WERI-Rb-1 (cell line): ENCODE measurements around the gene PGAM4.
"Not testable (repeated sequence)": the region's sequence is repeated elsewhere in the genome, so short reads cannot be mapped to it uniquely, and the experiment has no call there.

Source experiments
- DNase-seq: peaks from one replicate; pipeline ENCODE4 v3.0.0-alpha.2; 2020
- H3K27ac ChIP-seq: fragments of 250-450 bp; sonication (Bioruptor Pico); 2 replicates; pipeline ENCODE4 v1.5.1; 2020; ENCODE audit warnings: mild to moderate bottlenecking, moderate library complexity
- H3K27me3 ChIP-seq: fragments of 250-450 bp; sonication (Bioruptor Pico); 2 replicates; pipeline ENCODE4 v1.5.1; 2021; ENCODE audit warnings: mild to moderate bottlenecking, low read depth, moderate library complexity; ENCODE audit not compliant: insufficient read depth, severe bottlenecking
- H3K36me3 ChIP-seq: fragments of 250-450 bp; sonication (Bioruptor Pico); 2 replicates; pipeline ENCODE4 v1.5.1; 2020; ENCODE audit warnings: mild to moderate bottlenecking, moderate library complexity
- H3K4me3 ChIP-seq: 2 replicates; pipeline ENCODE4 v1.5.1; 2011; ENCODE audit warnings: low read depth, mild to moderate bottlenecking, control low read depth, low read length
- H3K9me3 ChIP-seq: fragments of 250-450 bp; sonication (Bioruptor Pico); 2 replicates; pipeline ENCODE4 v1.5.1; 2021; ENCODE audit warnings: mild to moderate bottlenecking, moderate library complexity; ENCODE audit not compliant: severe bottlenecking
- CTCF ChIP-seq: IDR thresholded peaks from 2 replicates; pipeline ENCODE4 v1.5.1; 2011; ENCODE audit warnings: low read depth, mild to moderate bottlenecking, control low read depth, inconsistent platforms, low read length

PGAM4 gene

GRCh38 chrX:77924320-77924859 is 45.0 kb downstream of the PGAM4 start:
- Histone ChIP-seq H3K9me3 (no peaks in the 10 kb centered on the region), H3K27ac (no peak overlapping the region), H3K27me3 (peaks cover 3% of the 10 kb centered on the region), H3K4me3 (no peak overlapping the region), H3K36me3 (no peaks in the 10 kb centered on the region)
- DNase-seq = no peak
- no peak for TF ChIP-seq CTCF

GRCh38 chrX:77922787-77923186 is 46.7 kb downstream of the PGAM4 start:
- no peak for TF ChIP-seq CTCF
- Histone ChIP-seq H3K36me3 (no peaks in the 10 kb centered on the region), H3K4me3 (no peak overlapping the region), H3K27ac (no peak overlapping the region), H3K27me3 (no peaks in the 10 kb centered on the region), H3K9me3 (no peaks in the 10 kb centered on the region)
- no peak for DNase-seq

GRCh38 chrX:77919370-77919769 is 50.1 kb downstream of the PGAM4 start:
- H3K27me3 ChIP-seq, DNase-seq, H3K36me3 ChIP-seq, H3K4me3 ChIP-seq, H3K9me3 ChIP-seq, H3K27ac ChIP-seq: not testable (repeated sequence)

GRCh38 chrX:77918568-77918967 is 50.9 kb downstream of the PGAM4 start:
- Histone ChIP-seq H3K27ac (no peak overlapping the region), H3K9me3 (no peaks in the 10 kb centered on the region), H3K4me3 (no peak overlapping the region), H3K27me3 (no peaks in the 10 kb centered on the region), H3K36me3 (no peaks in the 10 kb centered on the region)
- DNase-seq = no peak
- TF ChIP-seq CTCF = no peak
